ENCODE results near the gene GET3.
A peak's percentile ranks its signal among the peaks of the same experiment; 100 is the strongest.

The GET3 gene

GRCh38 chr19:12788682-12789097 lies 51.4 kb downstream of the GET3 start:
- no peaks in the 10 kb centered on the region for H3K9me3 ChIP-seq (ENCODE audit: insufficient read depth, low read length)
- no peak overlapping the region for H2AFZ ChIP-seq (ENCODE audit: low read depth, low read length, severe bottlenecking)
- no peaks in the 10 kb centered on the region for H3K27me3 ChIP-seq (ENCODE audit: low read length)
- H3K4me2 ChIP-seq (ENCODE audit: low read depth, low read length, poor library complexity, severe bottlenecking), result no peak overlapping the region
- H3F3A ChIP-seq (ENCODE audit: insufficient read depth), result peaks cover 26% of the 10 kb centered on the region
- H3K79me2 ChIP-seq (ENCODE audit: insufficient read depth, low read length), result no peaks in the 10 kb centered on the region
- no peak overlapping the region for H3K4me3 ChIP-seq (ENCODE audit: insufficient read depth, low read length, poor library complexity, severe bottlenecking)
- no peak overlapping the region for H3K27ac ChIP-seq (ENCODE audit: low read depth, low read length)
- no peaks in the 10 kb centered on the region for H3K9me2 ChIP-seq (replicated peaks; ENCODE audit: insufficient read depth, low read length)
- H4K20me1 ChIP-seq (ENCODE audit: low read depth, low read length), result no peaks in the 10 kb centered on the region
- H3K36me3 ChIP-seq (ENCODE audit: low read length), result no peaks in the 10 kb centered on the region
- TF ChIP-seq EZH2phosphoT487 (conservative IDR thresholded peaks at IDR 0.05; ENCODE audit: low read length), result no peak
- TF ChIP-seq CTCF (IDR thresholded peaks at IDR 0.05; ENCODE audit: insufficient read depth, low read length, poor library complexity, severe bottlenecking), result no peak
- no peak overlapping the region for H3K9ac ChIP-seq (ENCODE audit: low read length)

- Histone ChIP-seq H3K79me2 (ENCODE audit: insufficient read depth, low read length) (no peaks in the 10 kb centered on the region), H3K9me3 (ENCODE audit: insufficient read depth, low read length) (no peaks in the 10 kb centered on the region), H3K27ac (ENCODE audit: low read depth, low read length) (no peak overlapping the region), H3K9me2 (replicated peaks; ENCODE audit: insufficient read depth, low read length) (no peaks in the 10 kb centered on the region), H3K36me3 (ENCODE audit: low read length) (no peaks in the 10 kb centered on the region), H3K4me3 (ENCODE audit: insufficient read depth, low read length, poor library complexity, severe bottlenecking) (no peak overlapping the region), H3K4me2 (ENCODE audit: low read depth, low read length, poor library complexity, severe bottlenecking) (peak overlapping the region; percentile 94), H3K9ac (ENCODE audit: low read length) (peak overlapping the region; percentile 77; the same call in 1 of the 2 replicates), H2AFZ (ENCODE audit: low read depth, low read length, severe bottlenecking) (no peak overlapping the region), H3F3A (ENCODE audit: insufficient read depth) (peaks cover 30% of the 10 kb centered on the region), H3K27me3 (ENCODE audit: low read length) (no peaks in the 10 kb centered on the region), H4K20me1 (ENCODE audit: low read depth, low read length) (no peaks in the 10 kb centered on the region)
- TF ChIP-seq CTCF (IDR thresholded peaks at IDR 0.05; ENCODE audit: insufficient read depth, low read length, poor library complexity, severe bottlenecking) (no peak), EZH2phosphoT487 (conservative IDR thresholded peaks at IDR 0.05; ENCODE audit: low read length) (no peak)
Measured at GRCh38 chr19:12789098-12789903, 52.0 kb downstream of the GET3 start.

- no peak overlapping the region for H3K27ac ChIP-seq (ENCODE audit: low read depth, low read length)
- H2AFZ ChIP-seq (ENCODE audit: low read depth, low read length, severe bottlenecking), result peak overlapping the region; percentile 28
Measured at GRCh38 chr19:12789904-12790619, 52.8 kb downstream of the GET3 start.

More at GRCh38 chr19:12789904-12790619, 52.8 kb downstream of the GET3 start:
- Histone ChIP-seq H3K9ac (ENCODE audit: low read length) (peak overlapping the region; percentile 77), H3K36me3 (ENCODE audit: low read length) (no peaks in the 10 kb centered on the region), H3K79me2 (ENCODE audit: insufficient read depth, low read length) (no peaks in the 10 kb centered on the region), H4K20me1 (ENCODE audit: low read depth, low read length) (no peaks in the 10 kb centered on the region), H3F3A (ENCODE audit: insufficient read depth) (peaks cover 36% of the 10 kb centered on the region), H3K4me2 (ENCODE audit: low read depth, low read length, poor library complexity, severe bottlenecking) (peak overlapping the region; percentile 94), H3K4me3 (ENCODE audit: insufficient read depth, low read length, poor library complexity, severe bottlenecking) (peak overlapping the region; percentile 21), H3K9me2 (replicated peaks; ENCODE audit: insufficient read depth, low read length) (no peaks in the 10 kb centered on the region), H3K9me3 (ENCODE audit: insufficient read depth, low read length) (no peaks in the 10 kb centered on the region), H3K27me3 (ENCODE audit: low read length) (no peaks in the 10 kb centered on the region)
- TF ChIP-seq CTCF (IDR thresholded peaks at IDR 0.05; ENCODE audit: insufficient read depth, low read length, poor library complexity, severe bottlenecking) (no peak), EZH2phosphoT487 (conservative IDR thresholded peaks at IDR 0.05; ENCODE audit: low read length) (no peak)

Data from SU-DHL-6 (cell line).